Head of caudate nucleus (tissue), 42 donors: Measurements from ENCODE around the gene PRICKLE2.

Experiments used
- DNase-seq, 42 donors: peaks; one replicate each; pipeline versions ENCODE4 v3.0.0 to v3.0.0-alpha.2; 2020 to 2021; ENCODE audit warnings: mixed read lengths in 7 of 42
- intact Hi-C: fragments of 100-400 bp; cut with DNase I; formaldehyde crosslinking; loops from one replicate; pipeline ENCODE4 v1.15.0; 2022

The PRICKLE2 gene

GRCh38 chr3:64207289-64208080 is 17.8 kb downstream of the PRICKLE2 start:
- intact Hi-C loops, result no loop called here
- no peak for DNase-seq

GRCh38 chr3:64203969-64204908 is 21.0 kb downstream of the PRICKLE2 start:
- no peak for DNase-seq
- intact Hi-C loops, result no loop called here

- DNase-seq, result no peak
- intact Hi-C loops, result no loop called here
Observed at GRCh38 chr3:64203216-64203615, 22.1 kb downstream of the PRICKLE2 start.

GRCh38 chr3:64199932-64200331 is 25.3 kb downstream of the PRICKLE2 start:
- intact Hi-C loops, result no loop called here
- no peak for DNase-seq

- no peak for DNase-seq
- intact Hi-C loops, result no loop called here
Observed at GRCh38 chr3:64196236-64196929, 28.9 kb downstream of the PRICKLE2 start.

GRCh38 chr3:64195789-64196188 is 29.5 kb downstream of the PRICKLE2 start:
- no peak for DNase-seq
- intact Hi-C loops, result no loop called here

- intact Hi-C loops, result no loop called here
Observed at GRCh38 chr3:64191822-64192221, 33.4 kb downstream of the PRICKLE2 start.

GRCh38 chr3:64190517-64191515 is 34.5 kb downstream of the PRICKLE2 start:
- no peak for DNase-seq
- intact Hi-C loops, result no loop called here

More at GRCh38 chr3:64191822-64192221, 33.4 kb downstream of the PRICKLE2 start:
- no peak for DNase-seq

- intact Hi-C loops, result no loop called here
- peak in 37 of 42 donors; percentile 6 to 85 (median 51) for DNase-seq
Observed at GRCh38 chr3:64188810-64189560, 36.3 kb downstream of the PRICKLE2 start.

GRCh38 chr3:64187065-64187959 is 38.0 kb downstream of the PRICKLE2 start:
- intact Hi-C loops, result no loop called here

GRCh38 chr3:64186667-64187064 is 38.6 kb downstream of the PRICKLE2 start:
- intact Hi-C loops, result no loop called here
- no peak for DNase-seq

More at GRCh38 chr3:64187065-64187959, 38.0 kb downstream of the PRICKLE2 start:
- DNase-seq, result peak in 26 of 42 donors; percentile 11 to 73 (median 36)

- no peak for DNase-seq
- intact Hi-C loops, result no loop called here
Observed at GRCh38 chr3:64185436-64185835, 39.8 kb downstream of the PRICKLE2 start.

- no peak for DNase-seq
- intact Hi-C loops, result no loop called here
Observed at GRCh38 chr3:64184621-64185020, 40.6 kb downstream of the PRICKLE2 start.

GRCh38 chr3:64179860-64180259 is 45.4 kb downstream of the PRICKLE2 start:
- DNase-seq, result no peak
- intact Hi-C loops, result no loop called here

- DNase-seq, result no peak
- intact Hi-C loops, result no loop called here
Observed at GRCh38 chr3:64179249-64179648, 46.0 kb downstream of the PRICKLE2 start.

GRCh38 chr3:64178419-64178818 is 46.8 kb downstream of the PRICKLE2 start:
- no peak for DNase-seq
- intact Hi-C loops, result no loop called here
